Heart left ventricle (tissue), 16 donors: ENCODE data around the gene ETNK1. TPM values are rescaled to one million over a fixed set of nuclear protein-coding genes. Genes with fewer than 3 reads are reported as not detected.

Experiments used
- ATAC-seq, 4 donors: fragments of 200-7000 bp; cut with Tn5 transposase; one replicate each; pipeline ENCODE4 v1.9.1; 2020 to 2022; ENCODE audit warnings: moderate library complexity in 4 of 4, mild to moderate bottlenecking in 3 of 4, moderate number of reproducible peaks in 1 of 4
- DNase-seq, 5 donors: peaks; one replicate each; pipeline ENCODE4 v3.0.0-alpha.2; 2020
- H3K27ac ChIP-seq, 12 donors: fragments of 200-600 bp; sonication (generic) in 4 of 12; one replicate each; pipeline versions ENCODE4 v1.5.0 to v1.8.0; 2016 to 2022; ENCODE audit warnings: mild to moderate bottlenecking in 2 of 12
- H3K27me3 ChIP-seq, 9 donors: fragments of 200-600 bp; sonication (generic) in 2 of 9; one replicate each; pipeline versions ENCODE4 v1.5.1 to v1.8.0; 2016 to 2022; ENCODE audit warnings: mild to moderate bottlenecking in 3 of 9
- H3K36me3 ChIP-seq, 9 donors: fragments of 200-600 bp; sonication (generic) in 2 of 9; one replicate each; pipeline versions ENCODE4 v1.5.0 to v1.8.0; 2018 to 2022; ENCODE audit warnings: mild to moderate bottlenecking in 2 of 9
- H3K4me1 ChIP-seq, 12 donors: fragments of 200-600 bp; sonication (generic) in 4 of 12; one replicate each; pipeline versions ENCODE4 v1.5.0 to v1.8.0; 2016 to 2022; ENCODE audit warnings: mild to moderate bottlenecking in 3 of 12
- H3K4me3 ChIP-seq, 12 donors: fragments of 200-600 bp; sonication (generic) in 4 of 12; one replicate each; pipeline versions ENCODE4 v1.5.0 to v1.8.0; 2017 to 2022; ENCODE audit warnings: mild to moderate bottlenecking in 9 of 12, moderate library complexity in 4 of 12
- H3K9me3 ChIP-seq, 12 donors: fragments of 200-600 bp; sonication (generic) in 4 of 12; one replicate each; pipeline versions ENCODE4 v1.5.0 to v1.8.0; 2016 to 2022; ENCODE audit warnings: mild to moderate bottlenecking in 1 of 12
- POLR2A ChIP-seq, 2 donors: fragments of 450-650 bp; IDR thresholded peaks; one replicate each; pipeline ENCODE4 v1.6.1; 2017; ENCODE audit warnings: antibody characterized with exemption in 2 of 2, mild to moderate bottlenecking in 2 of 2, moderate library complexity in 2 of 2
- WGBS, 4 donors: extraction: QIAGEN DNeasy Blood & Tissue Kit in 2 of 4; methylation state at CpG; one replicate each; pipeline versions ENCODE4 v1.1.5 to v1.1.7; 2013 to 2018; 5-methylcytosine and 5-hydroxymethylcytosine counted together
- intact Hi-C, 10 donors: fragments of 100-400 bp; cut with DNase I; formaldehyde crosslinking; loops; one replicate each; pipeline versions ENCODE4 v1.11.1 to v1.14.2; 2022
- polyA plus RNA-seq, 2 donors: library from polyadenylated mRNA; stranded (reverse); fragments of 200-250 nt; gene quantifications; one replicate each; pipeline ENCODE4 v1.2.3, GENCODE V29; 2013
- total RNA-seq, 9 donors: library from RNA; depleted of rRNA in 2 of 9; stranded (reverse); fragments of >200 nt in 2 of 9; fragmentation: NEBNext Ultra II Directional in 3 of 9; extraction: Animal tissue kit (Norgen Biotek cat#: 25700) in 3 of 9; gene quantifications; one replicate each; pipeline versions ENCODE4 v1.1.0 to v1.2.4, GENCODE V29; 2016 to 2023
- TF ChIP-seq, protein P1 (sequence below), 12 donors: fragments of 200-600 bp; sonication (generic) in 4 of 12; IDR thresholded peaks; one replicate each; pipeline versions ENCODE4 v1.5.0 to v1.8.0; 2018 to 2022; ENCODE audit warnings: antibody characterized with exemption in 12 of 12, mild to moderate bottlenecking in 5 of 12
- donor health status: ischemic (EF 13 %, LVEDD 7.1; RV severe dilation, severe dysfunction).
- donor health status: healthy with polysubstance abuse.
- donor health status: DM: no; HTN: yes; CAD: no.
- donor health status: DM: no; HTN: no; CAD: no.
- donor health status: ischemic (EF 25% LVEDD 6.9; RV normal size, moderate dysfunction).
- donor health status: ischemic (EF 25% LVEDD 5.7; RV mildly dilated, moderate dysfunction).
- donor health status: healthy.
- donor health status: DM: yes; HTN: yes; CAD: no.
- donor health status: ischemic (EF 35%, LVEDD 5.7; RV mildly dilated, moderate dysfunction).
- donor health status: nonischemic (EF 11% LVEDD 7.7; RV severe dilation, severe dysfunction).
- donor health status: DM: yes; HTN: yes; CAD: no.
- donor health status: PGD.
- donor health status: ischemic (EF 29% LVEDD 5.4; RV normal size, mild dysfunction).
- donor health status: nonischemic (EF 23%, LVEDD 6.1; RV moderate dilation, normal function).

The ETNK1 gene
- total and polyA plus RNA-seq, 11 donors = 8.3 to 40.9 (median 14.6) TPM

DNA sequence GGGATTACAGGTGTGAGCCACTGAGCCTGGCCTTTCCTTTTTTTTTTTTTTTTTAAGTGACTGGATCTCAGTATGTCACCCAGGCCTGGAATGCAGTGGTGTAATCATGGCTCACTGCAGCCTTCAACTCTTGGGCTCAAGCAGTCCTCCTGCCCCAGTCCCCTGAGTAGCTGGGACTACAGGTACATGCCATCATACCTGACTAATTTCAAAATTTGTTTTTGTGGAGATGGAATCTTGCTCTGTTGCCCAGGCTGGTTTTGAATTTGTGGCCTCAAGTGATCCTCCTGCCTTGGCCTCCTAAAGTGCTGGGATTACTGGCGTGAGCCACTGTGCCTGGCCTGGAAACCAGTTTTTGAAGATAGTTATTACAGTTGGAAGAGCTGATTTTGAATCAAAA, 37.4 kb downstream of the ETNK1 start:
- peaks cover 0 to 59% (median 25%) of the 10 kb centered on the region in 9 donors for H3K36me3 ChIP-seq
- TF ChIP-seq, protein P1, sequence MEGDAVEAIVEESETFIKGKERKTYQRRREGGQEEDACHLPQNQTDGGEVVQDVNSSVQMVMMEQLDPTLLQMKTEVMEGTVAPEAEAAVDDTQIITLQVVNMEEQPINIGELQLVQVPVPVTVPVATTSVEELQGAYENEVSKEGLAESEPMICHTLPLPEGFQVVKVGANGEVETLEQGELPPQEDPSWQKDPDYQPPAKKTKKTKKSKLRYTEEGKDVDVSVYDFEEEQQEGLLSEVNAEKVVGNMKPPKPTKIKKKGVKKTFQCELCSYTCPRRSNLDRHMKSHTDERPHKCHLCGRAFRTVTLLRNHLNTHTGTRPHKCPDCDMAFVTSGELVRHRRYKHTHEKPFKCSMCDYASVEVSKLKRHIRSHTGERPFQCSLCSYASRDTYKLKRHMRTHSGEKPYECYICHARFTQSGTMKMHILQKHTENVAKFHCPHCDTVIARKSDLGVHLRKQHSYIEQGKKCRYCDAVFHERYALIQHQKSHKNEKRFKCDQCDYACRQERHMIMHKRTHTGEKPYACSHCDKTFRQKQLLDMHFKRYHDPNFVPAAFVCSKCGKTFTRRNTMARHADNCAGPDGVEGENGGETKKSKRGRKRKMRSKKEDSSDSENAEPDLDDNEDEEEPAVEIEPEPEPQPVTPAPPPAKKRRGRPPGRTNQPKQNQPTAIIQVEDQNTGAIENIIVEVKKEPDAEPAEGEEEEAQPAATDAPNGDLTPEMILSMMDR (IDR thresholded peaks at IDR 0.05) = no peak
- TF ChIP-seq POLR2A (IDR thresholded peaks at IDR 0.05) = no peak
- H3K27me3 ChIP-seq = no peaks in the 10 kb centered on the region
- intact Hi-C loops = no loop called here
- peaks cover 0 to 6% (median 0%) of the 10 kb centered on the region in 12 donors for H3K4me1 ChIP-seq
- no peaks in the 10 kb centered on the region for H3K9me3 ChIP-seq
- H3K27ac ChIP-seq = no peak overlapping the region
- ATAC-seq (no peak), DNase-seq (no peak)
- WGBS, 4 donors = 97 to 100% (median 99%) methylated on average over 1 of the region's 1 CpG
- H3K4me3 ChIP-seq = no peak overlapping the region

DNA sequence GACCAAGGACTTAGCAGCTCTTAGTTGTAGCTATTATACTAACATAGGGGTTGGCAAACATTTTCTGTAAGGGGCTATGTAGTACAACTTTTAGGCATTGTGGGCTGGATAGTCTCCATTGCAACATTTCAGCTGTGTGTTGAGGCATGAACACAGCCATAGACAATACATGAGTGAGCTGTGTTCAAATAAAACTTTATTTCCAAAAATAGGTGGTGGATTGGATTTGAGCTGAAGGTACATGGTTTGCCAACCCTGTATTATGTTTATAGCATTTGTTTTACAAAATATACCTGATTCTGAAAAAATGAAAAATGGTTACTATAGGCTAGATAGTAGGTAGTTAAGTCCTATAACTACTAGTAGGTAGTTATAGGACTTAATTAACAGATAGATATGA, 40.5 kb downstream of the ETNK1 start:
- intact Hi-C loops = no loop called here
- no peaks in the 10 kb centered on the region for H3K27me3 ChIP-seq
- peaks cover 0 to 50% (median 30%) of the 10 kb centered on the region in 9 donors for H3K36me3 ChIP-seq
- TF ChIP-seq, protein P1 (IDR thresholded peaks at IDR 0.05) = no peak
- TF ChIP-seq POLR2A (IDR thresholded peaks at IDR 0.05) = no peak
- no peaks in the 10 kb centered on the region for H3K9me3 ChIP-seq
- ATAC-seq (no peak), DNase-seq (no peak)
- no peak overlapping the region for H3K27ac ChIP-seq
- H3K4me1 ChIP-seq = peaks cover 0 to 6% (median 0%) of the 10 kb centered on the region in 12 donors
- H3K4me3 ChIP-seq = no peak overlapping the region

DNA sequence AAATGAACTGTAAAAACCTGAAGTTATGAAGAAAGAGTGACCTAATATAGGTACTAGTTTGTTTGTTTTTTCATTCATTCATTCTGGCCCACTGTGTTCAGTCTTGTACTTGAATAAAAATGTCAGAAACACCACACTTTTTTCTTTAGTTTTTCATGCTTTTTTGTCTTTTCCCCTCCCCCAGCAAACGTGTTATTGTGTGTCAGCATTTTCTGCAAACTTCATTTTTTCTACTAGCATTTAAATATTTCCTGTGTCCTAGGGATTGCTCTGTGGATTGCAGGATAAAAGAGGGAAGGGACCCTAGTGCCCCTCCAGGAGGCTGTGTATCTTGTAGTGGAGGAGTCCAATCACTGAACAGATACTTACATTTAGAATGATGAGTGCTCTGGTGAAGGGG, 42.2 kb downstream of the ETNK1 start:
- intact Hi-C loops = no loop called here
- 0 to 69% (median 46%) methylated on average over 1 of the region's 1 CpG for WGBS, 4 donors
- Histone ChIP-seq H3K9me3 (no peaks in the 10 kb centered on the region), H3K27me3 (no peaks in the 10 kb centered on the region), H3K27ac (no peak overlapping the region), H3K36me3 (peaks cover 0 to 49% (median 25%) of the 10 kb centered on the region in 9 donors), H3K4me3 (no peak overlapping the region), H3K4me1 (peaks cover 0 to 6% (median 0%) of the 10 kb centered on the region in 12 donors)
- TF ChIP-seq, protein P1 (IDR thresholded peaks at IDR 0.05) = no peak
- no peak for TF ChIP-seq POLR2A (IDR thresholded peaks at IDR 0.05)
- ATAC-seq = no peak
- DNase-seq = no peak

DNA sequence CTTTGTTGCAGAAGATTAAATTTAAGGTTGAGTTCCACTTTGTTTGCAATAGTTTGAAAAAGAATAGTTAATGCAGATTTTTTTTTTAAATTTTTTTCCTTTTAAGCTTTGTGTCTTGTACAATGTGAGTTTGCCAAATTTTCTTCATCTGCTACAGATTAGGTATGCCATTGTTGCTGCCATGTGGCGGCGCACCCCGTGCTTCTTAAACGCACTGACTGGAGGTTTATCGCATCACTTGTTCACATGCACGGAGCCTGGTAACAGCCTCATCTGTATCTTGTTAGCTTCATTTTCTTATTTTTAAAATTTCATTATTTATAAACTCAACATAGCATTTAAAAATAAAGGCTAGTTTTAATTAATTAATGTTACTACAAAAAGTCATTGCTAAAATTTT, 43.5 kb downstream of the ETNK1 start:
- H3K36me3 ChIP-seq = peaks cover 0 to 49% (median 29%) of the 10 kb centered on the region in 9 donors
- H3K4me1 ChIP-seq = peaks cover 0 to 6% (median 0%) of the 10 kb centered on the region in 12 donors
- intact Hi-C loops = no loop called here
- no peaks in the 10 kb centered on the region for H3K27me3 ChIP-seq
- TF ChIP-seq, protein P1 (IDR thresholded peaks at IDR 0.05) = no peak
- no peak for TF ChIP-seq POLR2A (IDR thresholded peaks at IDR 0.05)
- no peaks in the 10 kb centered on the region for H3K9me3 ChIP-seq
- no peak for ATAC-seq
- H3K27ac ChIP-seq = no peak overlapping the region
- no peak for DNase-seq
- H3K4me3 ChIP-seq = no peak overlapping the region
- 96 to 98% (median 98%) methylated on average over 6 of the region's 6 CpGs for WGBS, 4 donors
